ENCODE results near the gene MAN2B1. TPM values are rescaled to one million over a fixed set of nuclear protein-coding genes. Genes with fewer than 3 reads are reported as not detected.

Gene MAN2B1
- total and polyA plus RNA-seq, 2 of the 8 experiments (the other 6 are each of a cell fraction or from before 2014, with no cell fraction given) = 55.3 to 76.3 TPM

DNA sequence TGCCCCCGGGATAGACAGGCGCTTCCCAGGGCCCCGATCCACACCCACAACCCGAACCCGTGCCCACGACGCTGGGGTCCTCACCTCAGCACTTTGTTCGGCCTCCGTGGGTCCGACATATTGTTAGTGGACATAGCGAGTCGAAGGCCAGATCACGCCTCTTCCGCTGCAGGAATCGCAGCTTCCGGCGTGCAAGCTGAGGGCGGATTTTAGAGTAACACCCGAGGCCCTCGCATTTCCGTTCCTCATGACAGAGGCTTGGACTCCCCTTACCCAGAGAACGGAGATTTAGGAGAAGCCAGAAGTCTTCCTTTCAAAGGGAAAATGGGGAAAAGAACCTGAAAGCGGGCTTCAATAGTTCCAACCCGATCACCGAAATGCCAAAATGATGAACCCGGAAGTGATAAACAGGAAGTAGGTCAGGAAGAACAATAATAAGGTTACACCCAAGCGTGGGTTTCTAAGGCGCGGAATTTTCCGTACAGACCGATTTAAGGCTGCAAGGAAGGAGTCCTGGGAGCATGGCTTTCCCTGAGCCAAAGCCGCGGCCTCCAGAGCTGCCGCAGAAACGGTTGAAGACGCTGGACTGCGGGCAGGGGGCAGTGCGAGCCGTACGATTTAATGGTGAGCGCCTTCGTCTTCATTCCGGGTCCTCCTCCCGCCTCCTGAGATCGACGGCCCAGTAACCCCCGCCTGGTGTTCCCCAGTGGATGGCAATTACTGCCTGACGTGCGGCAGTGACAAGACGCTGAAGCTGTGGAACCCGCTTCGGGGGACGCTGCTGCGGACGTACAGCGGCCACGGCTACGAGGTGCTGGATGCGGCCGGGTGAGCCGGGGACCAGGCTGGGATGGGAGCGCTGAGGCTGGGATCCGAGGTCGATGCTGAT is 3.0 kb upstream of the MAN2B1 start (continued):
- peak; percentile 76 for TF ChIP-seq TAF1 (IDR thresholded peaks at IDR 0.05; ENCODE audit: low read depth, low read length)
- peak in 1 of 2 experiments; percentile 83; a peak in 2 of 4 replicates for TF ChIP-seq HDAC2 (IDR thresholded peaks at IDR 0.05; ENCODE audit: borderline replicate concordance in 1 of 2, low read depth in 2 of 2, low read length in 2 of 2)
- no peak for TF ChIP-seq SUZ12 (IDR thresholded peaks at IDR 0.05; ENCODE audit: low read length)
- no peak for TF ChIP-seq CBX5 (IDR thresholded peaks at IDR 0.05; ENCODE audit: low read depth, low read length)
- peak; percentile 26; the same call in 1 of the 2 replicates for TF ChIP-seq SIX5 (IDR thresholded peaks at IDR 0.05; ENCODE audit: low read depth, low read length)
- TF ChIP-seq FOSL1 (IDR thresholded peaks at IDR 0.05; ENCODE audit: insufficient read depth, low read depth, low read length) = no peak
- TF ChIP-seq, protein P1, sequence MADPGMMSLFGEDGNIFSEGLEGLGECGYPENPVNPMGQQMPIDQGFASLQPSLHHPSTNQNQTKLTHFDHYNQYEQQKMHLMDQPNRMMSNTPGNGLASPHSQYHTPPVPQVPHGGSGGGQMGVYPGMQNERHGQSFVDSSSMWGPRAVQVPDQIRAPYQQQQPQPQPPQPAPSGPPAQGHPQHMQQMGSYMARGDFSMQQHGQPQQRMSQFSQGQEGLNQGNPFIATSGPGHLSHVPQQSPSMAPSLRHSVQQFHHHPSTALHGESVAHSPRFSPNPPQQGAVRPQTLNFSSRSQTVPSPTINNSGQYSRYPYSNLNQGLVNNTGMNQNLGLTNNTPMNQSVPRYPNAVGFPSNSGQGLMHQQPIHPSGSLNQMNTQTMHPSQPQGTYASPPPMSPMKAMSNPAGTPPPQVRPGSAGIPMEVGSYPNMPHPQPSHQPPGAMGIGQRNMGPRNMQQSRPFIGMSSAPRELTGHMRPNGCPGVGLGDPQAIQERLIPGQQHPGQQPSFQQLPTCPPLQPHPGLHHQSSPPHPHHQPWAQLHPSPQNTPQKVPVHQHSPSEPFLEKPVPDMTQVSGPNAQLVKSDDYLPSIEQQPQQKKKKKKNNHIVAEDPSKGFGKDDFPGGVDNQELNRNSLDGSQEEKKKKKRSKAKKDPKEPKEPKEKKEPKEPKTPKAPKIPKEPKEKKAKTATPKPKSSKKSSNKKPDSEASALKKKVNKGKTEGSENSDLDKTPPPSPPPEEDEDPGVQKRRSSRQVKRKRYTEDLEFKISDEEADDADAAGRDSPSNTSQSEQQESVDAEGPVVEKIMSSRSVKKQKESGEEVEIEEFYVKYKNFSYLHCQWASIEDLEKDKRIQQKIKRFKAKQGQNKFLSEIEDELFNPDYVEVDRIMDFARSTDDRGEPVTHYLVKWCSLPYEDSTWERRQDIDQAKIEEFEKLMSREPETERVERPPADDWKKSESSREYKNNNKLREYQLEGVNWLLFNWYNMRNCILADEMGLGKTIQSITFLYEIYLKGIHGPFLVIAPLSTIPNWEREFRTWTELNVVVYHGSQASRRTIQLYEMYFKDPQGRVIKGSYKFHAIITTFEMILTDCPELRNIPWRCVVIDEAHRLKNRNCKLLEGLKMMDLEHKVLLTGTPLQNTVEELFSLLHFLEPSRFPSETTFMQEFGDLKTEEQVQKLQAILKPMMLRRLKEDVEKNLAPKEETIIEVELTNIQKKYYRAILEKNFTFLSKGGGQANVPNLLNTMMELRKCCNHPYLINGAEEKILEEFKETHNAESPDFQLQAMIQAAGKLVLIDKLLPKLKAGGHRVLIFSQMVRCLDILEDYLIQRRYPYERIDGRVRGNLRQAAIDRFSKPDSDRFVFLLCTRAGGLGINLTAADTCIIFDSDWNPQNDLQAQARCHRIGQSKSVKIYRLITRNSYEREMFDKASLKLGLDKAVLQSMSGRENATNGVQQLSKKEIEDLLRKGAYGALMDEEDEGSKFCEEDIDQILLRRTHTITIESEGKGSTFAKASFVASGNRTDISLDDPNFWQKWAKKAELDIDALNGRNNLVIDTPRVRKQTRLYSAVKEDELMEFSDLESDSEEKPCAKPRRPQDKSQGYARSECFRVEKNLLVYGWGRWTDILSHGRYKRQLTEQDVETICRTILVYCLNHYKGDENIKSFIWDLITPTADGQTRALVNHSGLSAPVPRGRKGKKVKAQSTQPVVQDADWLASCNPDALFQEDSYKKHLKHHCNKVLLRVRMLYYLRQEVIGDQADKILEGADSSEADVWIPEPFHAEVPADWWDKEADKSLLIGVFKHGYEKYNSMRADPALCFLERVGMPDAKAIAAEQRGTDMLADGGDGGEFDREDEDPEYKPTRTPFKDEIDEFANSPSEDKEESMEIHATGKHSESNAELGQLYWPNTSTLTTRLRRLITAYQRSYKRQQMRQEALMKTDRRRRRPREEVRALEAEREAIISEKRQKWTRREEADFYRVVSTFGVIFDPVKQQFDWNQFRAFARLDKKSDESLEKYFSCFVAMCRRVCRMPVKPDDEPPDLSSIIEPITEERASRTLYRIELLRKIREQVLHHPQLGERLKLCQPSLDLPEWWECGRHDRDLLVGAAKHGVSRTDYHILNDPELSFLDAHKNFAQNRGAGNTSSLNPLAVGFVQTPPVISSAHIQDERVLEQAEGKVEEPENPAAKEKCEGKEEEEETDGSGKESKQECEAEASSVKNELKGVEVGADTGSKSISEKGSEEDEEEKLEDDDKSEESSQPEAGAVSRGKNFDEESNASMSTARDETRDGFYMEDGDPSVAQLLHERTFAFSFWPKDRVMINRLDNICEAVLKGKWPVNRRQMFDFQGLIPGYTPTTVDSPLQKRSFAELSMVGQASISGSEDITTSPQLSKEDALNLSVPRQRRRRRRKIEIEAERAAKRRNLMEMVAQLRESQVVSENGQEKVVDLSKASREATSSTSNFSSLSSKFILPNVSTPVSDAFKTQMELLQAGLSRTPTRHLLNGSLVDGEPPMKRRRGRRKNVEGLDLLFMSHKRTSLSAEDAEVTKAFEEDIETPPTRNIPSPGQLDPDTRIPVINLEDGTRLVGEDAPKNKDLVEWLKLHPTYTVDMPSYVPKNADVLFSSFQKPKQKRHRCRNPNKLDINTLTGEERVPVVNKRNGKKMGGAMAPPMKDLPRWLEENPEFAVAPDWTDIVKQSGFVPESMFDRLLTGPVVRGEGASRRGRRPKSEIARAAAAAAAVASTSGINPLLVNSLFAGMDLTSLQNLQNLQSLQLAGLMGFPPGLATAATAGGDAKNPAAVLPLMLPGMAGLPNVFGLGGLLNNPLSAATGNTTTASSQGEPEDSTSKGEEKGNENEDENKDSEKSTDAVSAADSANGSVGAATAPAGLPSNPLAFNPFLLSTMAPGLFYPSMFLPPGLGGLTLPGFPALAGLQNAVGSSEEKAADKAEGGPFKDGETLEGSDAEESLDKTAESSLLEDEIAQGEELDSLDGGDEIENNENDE (IDR thresholded peaks at IDR 0.05; ENCODE audit: insufficient replicate concordance, low read length) = no peak
- TF ChIP-seq KDM5A (IDR thresholded peaks at IDR 0.05; ENCODE audit: low read length) = peak; percentile 90
- peak; percentile 94 for TF ChIP-seq SP4 (IDR thresholded peaks at IDR 0.05; ENCODE audit: low read length)
